ENCODE data around the gene TTLL11.

GRCh38 chr9:121844098-121844497 is 249.0 kb downstream of the TTLL11 start:
- TF ChIP-seq CTCF (conservative IDR thresholded peaks at IDR 0.05; ENCODE audit: low read depth, low read length) = no peak
- TF ChIP-seq EZH2 (IDR thresholded peaks at IDR 0.05; ENCODE audit: low read length, unreplicated experiment) = no peak
- no peak for TF ChIP-seq EZH2phosphoT487 (IDR thresholded peaks at IDR 0.05; ENCODE audit: borderline replicate concordance, low read length)
